K562 (cell line): ENCODE data around the gene SNIP1. TPM values are rescaled to one million over a fixed set of nuclear protein-coding genes. Genes with fewer than 3 reads are reported as not detected.

ENCODE experiments used
- C11orf30 ChIP-seq: fragments of 450-650 bp; IDR thresholded peaks from 2 replicates; pipeline ENCODE4 v1.6.1; 2016; ENCODE audit warnings: low read depth, mild to moderate bottlenecking
- FIP1L1 ChIP-seq: fragments of 200-400 bp; formaldehyde crosslinking; IDR thresholded peaks from 2 replicates; pipeline ENCODE4 v1.6.1; 2018; ENCODE audit warnings: mild to moderate bottlenecking, low read depth, low read length; ENCODE audit not compliant: poor library complexity, severe bottlenecking
- FOXP4 ChIP-seq: sonication (generic); formaldehyde crosslinking; IDR thresholded peaks from 2 replicates; pipeline ENCODE4 v1.8.0; 2022; ENCODE audit warnings: mild to moderate bottlenecking, missing genetic modification reagents, borderline replicate concordance
- THAP12 ChIP-seq: fragments of 250-450 bp; sonication (Bioruptor Pico); IDR thresholded peaks from 2 replicates; pipeline ENCODE4 v1.9.0; 2021; ENCODE audit warnings: mild to moderate bottlenecking, inconsistent platforms
- ZZZ3 ChIP-seq: fragments of 450-650 bp; IDR thresholded peaks from 2 replicates; pipeline ENCODE4 v1.6.1; 2016; ENCODE audit warnings: antibody characterized with exemption, mild to moderate bottlenecking, moderate library complexity
- polyA plus RNA-seq, 8 experiments: library from polyadenylated mRNA; depleted of rRNA in 4 of 8; stranded (reverse) in 5 of 8; unstranded in 3 of 8; fragments of >200 nt; fragmentation: Nextera tagmentation in 2 of 8; fragmentation: Illumina TruSeq in 1 of 8; extraction: Ambion mirVana in 2 of 8; extraction: Trizol in 1 of 8; gene quantifications; 2 replicates each; pipeline versions ENCODE4 v1.2.1 to v1.2.3, GENCODE V29; 2011 to 2014; ENCODE audit warnings: inconsistent platforms in 1 of 8, missing spikeins in 1 of 8
- total RNA-seq, 7 experiments: library from RNA; depleted of rRNA in 6 of 7; stranded (reverse); fragments of >200 nt in 6 of 7; fragmentation: Illumina TruSeq in 2 of 7; extraction: Trizol in 2 of 7; gene quantifications; 2 replicates each; pipeline versions ENCODE4 v1.2.1 to v1.2.3, GENCODE V29; 2011 to 2021; ENCODE audit warnings: low replicate concordance in 1 of 7

The SNIP1 gene
- total and polyA plus RNA-seq, 9 of the 15 experiments (the other 6 are each of a cell fraction or from before 2014, with no cell fraction given), result 2.9 to 25.9 (median 14.6) TPM

GRCh38 chr1:37498872-37499617, 55.0 kb downstream of the SNIP1 start (continued):
- TF ChIP-seq FOXP4 (CRISPR knock-in tag) (no peak), FIP1L1 (no peak), C11orf30 (no peak), ZZZ3 (no peak), THAP12 (CRISPR knock-in tag) (no peak)
